Stimulated activated naive CD8-positive, alpha-beta T cell treated with anti-CD3 and anti-CD28 coated beads, Interleukin-15, amount 100 ng/mL, for 72 hours (primary cell): Measurements from ENCODE around the gene PCDHA7.
"Not testable (repeated sequence)": the region's sequence is repeated elsewhere in the genome, so short reads cannot be mapped to it uniquely, and the experiment has no call there.

ENCODE experiments used
- ATAC-seq: fragments of 150-1000 bp; cut with Tn5 transposase; 2 replicates; pipeline ENCODE4 v1.10.0; 2021; ENCODE audit warnings: mild to moderate bottlenecking, moderate library complexity
- DNase-seq, 2 donors: peaks; one replicate each; pipeline ENCODE4 v3.0.0; 2021 to 2022
- H3K27ac Mint-ChIP-seq, 2 donors: one replicate each; pipeline ENCODE4 v1.8.0; 2022; ENCODE audit warnings: mild to moderate bottlenecking in 2 of 2, mixed read lengths in 2 of 2, moderate library complexity in 2 of 2
- H3K27me3 Mint-ChIP-seq: one replicate; pipeline ENCODE4 v1.8.0; 2022; ENCODE audit warnings: mixed read lengths
- H3K4me1 Mint-ChIP-seq: one replicate; pipeline ENCODE4 v1.8.0; 2022; ENCODE audit warnings: mild to moderate bottlenecking, mixed read lengths
- H3K4me3 Mint-ChIP-seq, 2 donors: one replicate each; pipeline ENCODE4 v1.8.0; 2022; ENCODE audit warnings: mild to moderate bottlenecking in 2 of 2, mixed read lengths in 2 of 2, moderate library complexity in 1 of 2
- H3K9me3 Mint-ChIP-seq, 2 donors: one replicate each; pipeline ENCODE4 v1.8.0; 2022; ENCODE audit warnings: mixed read lengths in 2 of 2

Gene PCDHA7

DNA sequence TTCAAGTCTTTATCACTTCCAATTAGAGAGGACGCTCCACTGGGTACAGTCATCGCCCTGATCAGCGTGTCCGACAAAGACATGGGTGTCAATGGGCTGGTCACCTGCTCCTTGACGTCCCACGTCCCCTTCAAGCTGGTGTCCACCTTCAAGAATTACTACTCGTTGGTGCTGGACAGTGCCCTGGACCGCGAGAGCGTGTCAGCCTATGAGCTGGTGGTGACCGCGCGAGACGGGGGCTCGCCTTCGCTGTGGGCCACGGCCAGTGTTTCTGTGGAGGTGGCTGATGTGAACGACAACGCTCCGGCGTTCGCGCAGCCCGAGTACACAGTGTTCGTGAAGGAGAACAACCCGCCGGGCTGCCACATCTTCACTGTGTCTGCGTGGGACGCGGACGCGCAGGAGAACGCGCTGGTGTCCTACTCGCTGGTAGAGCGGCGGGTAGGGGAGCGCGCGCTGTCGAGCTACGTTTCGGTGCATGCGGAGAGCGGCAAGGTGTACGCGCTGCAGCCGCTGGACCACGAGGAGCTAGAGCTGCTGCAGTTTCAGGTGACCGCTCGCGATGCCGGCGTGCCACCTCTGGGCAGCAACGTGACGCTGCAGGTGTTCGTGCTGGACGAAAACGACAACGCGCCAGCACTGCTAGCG lies 25.7 kb upstream of the PCDHA7 start:
- peaks cover 14 to 48% of the 10 kb centered on the region in 2 donors for H3K9me3 Mint-ChIP-seq
- ATAC-seq, H3K27ac Mint-ChIP-seq: not testable (repeated sequence)

DNA sequence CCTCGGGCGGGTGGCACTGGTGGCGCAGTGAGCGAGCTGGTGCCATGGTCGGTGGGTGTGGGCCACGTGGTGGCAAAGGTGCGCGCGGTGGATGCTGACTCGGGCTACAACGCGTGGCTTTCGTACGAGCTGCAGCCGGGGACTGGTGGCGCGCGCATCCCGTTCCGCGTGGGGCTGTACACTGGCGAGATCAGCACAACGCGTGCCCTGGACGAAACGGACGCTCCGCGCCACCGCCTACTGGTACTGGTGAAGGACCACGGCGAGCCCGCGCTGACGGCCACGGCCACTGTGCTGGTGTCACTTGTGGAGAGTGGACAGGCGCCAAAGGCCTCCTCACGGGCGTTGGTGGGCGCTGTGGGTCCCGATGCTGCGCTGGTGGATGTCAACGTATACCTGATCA lies 25.2 kb upstream of the PCDHA7 start:
- Mint-ChIP-seq H3K4me3 (no peak overlapping the region), H3K27me3 (peaks cover 9% of the 10 kb centered on the region), H3K9me3 (peaks cover 15 to 45% of the 10 kb centered on the region in 2 donors), H3K4me1 (no peaks in the 10 kb centered on the region), H3K27ac (no peak overlapping the region)
- ATAC-seq = no peak
- no peak for DNase-seq

More for the DNA sequence above, 25.7 kb upstream of the PCDHA7 start:
- not testable (repeated sequence) for H3K27me3 Mint-ChIP-seq, DNase-seq, H3K4me1 Mint-ChIP-seq, H3K4me3 Mint-ChIP-seq

DNA sequence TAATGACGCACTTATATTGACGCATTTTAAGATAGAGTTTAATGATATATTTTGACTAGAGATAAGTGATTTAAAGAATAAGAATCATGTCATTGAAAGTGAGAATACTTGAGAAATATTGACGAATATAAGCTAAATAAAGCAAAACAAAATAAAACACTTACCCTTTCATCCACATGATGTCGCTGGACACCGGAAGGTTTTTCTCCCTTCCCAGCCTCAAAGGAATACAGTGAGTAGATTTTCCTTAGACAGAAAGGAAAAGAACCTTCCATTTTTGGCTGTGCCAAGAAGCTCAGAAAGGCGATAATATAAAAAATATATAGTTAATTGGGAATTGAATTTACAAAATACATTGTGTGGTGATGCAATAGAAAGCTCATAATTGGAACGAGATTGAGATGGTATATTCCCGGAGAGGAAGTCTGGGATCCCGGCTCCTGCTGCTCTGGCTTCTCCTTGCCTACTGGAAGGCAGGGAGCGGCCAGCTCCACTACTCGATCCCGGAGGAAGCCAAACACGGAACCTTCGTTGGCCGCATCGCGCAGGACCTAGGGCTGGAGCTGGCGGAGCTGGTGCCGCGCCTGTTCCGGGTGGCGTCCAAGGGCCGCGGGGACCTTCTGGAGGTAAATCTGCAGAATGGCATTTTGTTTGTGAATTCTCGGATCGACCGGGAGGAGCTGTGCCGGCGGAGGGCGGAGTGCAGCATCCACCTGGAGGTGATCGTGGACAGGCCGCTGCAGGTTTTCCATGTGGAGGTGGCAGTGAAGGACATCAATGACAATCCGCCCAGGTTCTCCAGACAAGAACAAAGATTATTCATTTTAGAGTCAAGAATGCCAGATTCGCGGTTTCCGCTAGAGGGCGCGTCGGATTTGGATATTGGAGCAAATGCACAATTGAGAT lies 12.4 kb upstream of the PCDHA7 start, which contains the start of gene PCDHA5:
PCDHA5 (plus strand) TSS at position 239 of the 906 bp plus-strand sequence.
- H3K4me3 Mint-ChIP-seq = no peak within 1 kb of the TSS
- no peaks in the 10 kb centered on the region for H3K4me1 Mint-ChIP-seq
- ATAC-seq (no peak), DNase-seq (no peak)
- H3K9me3 Mint-ChIP-seq = peaks cover 0 to 7% of the 10 kb centered on the region in 2 donors
- H3K27ac Mint-ChIP-seq = no peak within 1 kb of the TSS
- peaks cover 6% of the 10 kb centered on the region for H3K27me3 Mint-ChIP-seq

DNA sequence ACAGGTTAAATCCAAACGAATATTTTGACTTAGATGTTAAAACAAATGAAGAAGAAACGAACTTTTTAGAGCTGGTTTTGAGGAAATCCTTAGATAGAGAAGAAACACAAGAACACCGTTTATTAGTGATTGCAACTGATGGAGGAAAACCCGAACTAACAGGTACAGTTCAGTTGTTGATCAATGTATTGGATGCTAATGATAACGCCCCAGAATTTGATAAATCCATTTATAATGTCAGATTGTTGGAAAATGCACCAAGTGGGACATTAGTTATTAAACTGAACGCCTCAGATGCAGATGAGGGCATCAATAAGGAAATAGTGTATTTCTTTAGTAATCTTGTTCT lies 11.8 kb upstream of the PCDHA7 start:
- ATAC-seq = no peak
- peaks cover 0 to 10% of the 10 kb centered on the region in 2 donors for H3K9me3 Mint-ChIP-seq
- H3K27ac Mint-ChIP-seq = no peak overlapping the region
- H3K4me1 Mint-ChIP-seq = no peaks in the 10 kb centered on the region
- H3K27me3 Mint-ChIP-seq = peaks cover 7% of the 10 kb centered on the region
- DNase-seq = no peak
- H3K4me3 Mint-ChIP-seq = no peak overlapping the region

DNA sequence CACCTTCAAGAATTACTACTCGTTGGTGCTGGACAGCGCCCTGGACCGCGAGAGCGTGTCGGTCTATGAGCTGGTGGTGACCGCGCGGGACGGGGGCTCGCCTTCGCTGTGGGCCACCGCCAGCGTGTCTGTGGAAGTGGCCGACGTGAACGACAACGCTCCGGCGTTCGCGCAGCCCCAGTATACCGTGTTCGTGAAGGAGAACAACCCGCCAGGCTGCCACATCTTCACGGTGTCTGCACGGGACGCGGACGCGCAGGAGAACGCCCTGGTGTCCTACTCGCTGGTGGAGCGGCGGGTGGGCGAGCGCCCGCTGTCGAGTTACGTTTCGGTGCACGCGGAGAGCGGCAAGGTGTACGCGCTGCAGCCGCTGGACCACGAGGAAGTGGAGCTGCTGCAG lies 11.1 kb upstream of the PCDHA7 start:
- H3K4me3 Mint-ChIP-seq, H3K9me3 Mint-ChIP-seq, ATAC-seq, H3K4me1 Mint-ChIP-seq, H3K27ac Mint-ChIP-seq, DNase-seq: not testable (repeated sequence)
- peaks cover 12% of the 10 kb centered on the region for H3K27me3 Mint-ChIP-seq

DNA sequence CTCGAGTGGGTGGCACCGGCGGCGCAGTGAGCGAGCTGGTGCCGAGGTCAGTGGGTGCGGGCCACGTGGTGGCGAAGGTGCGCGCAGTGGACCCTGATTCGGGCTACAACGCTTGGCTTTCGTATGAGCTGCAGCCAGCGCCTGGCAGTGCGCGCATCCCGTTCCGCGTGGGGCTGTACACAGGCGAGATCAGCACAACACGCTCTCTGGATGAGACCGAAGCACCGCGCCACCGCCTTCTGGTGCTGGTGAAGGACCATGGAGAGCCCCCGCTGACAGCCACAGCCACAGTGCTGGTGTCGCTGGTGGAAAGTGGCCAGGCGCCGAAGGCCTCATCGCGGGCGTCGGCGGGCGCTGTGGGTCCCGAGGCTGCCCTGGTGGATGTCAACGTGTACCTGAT lies 10.6 kb upstream of the PCDHA7 start:
- peaks cover 18% of the 10 kb centered on the region for H3K27me3 Mint-ChIP-seq
- H3K9me3 Mint-ChIP-seq = peaks cover 8 to 10% of the 10 kb centered on the region in 2 donors
- H3K4me3 Mint-ChIP-seq = no peak overlapping the region
- DNase-seq (no peak), ATAC-seq (no peak)
- H3K27ac Mint-ChIP-seq = no peak overlapping the region
- H3K4me1 Mint-ChIP-seq = no peaks in the 10 kb centered on the region

DNA sequence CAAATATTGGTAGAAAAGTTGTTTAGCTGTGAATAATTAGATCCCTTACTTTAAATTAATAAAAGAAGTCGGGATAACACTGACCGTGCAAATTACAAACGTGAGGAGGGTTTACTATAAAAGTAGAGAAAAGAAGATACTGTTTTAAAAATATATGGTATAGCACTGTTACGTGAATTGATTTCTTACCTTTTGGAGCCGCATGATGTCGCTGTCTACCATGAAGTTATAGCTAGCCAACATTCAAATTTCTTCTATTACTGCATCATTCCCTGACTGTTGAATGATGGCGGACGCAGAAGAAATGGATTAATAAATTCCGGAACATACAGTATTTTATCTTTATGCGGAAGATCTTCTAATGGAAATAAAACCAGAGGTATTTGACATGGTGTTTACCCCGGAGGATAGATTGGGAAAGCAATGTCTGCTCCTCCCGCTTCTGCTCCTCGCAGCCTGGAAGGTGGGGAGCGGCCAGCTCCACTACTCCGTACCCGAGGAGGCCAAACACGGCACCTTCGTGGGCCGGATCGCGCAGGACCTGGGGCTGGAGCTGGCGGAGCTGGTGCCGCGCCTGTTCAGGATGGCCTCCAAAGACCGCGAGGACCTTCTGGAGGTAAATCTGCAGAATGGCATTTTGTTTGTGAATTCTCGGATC lies 6.2 kb upstream of the PCDHA7 start, which contains the start of gene PCDHA6:
PCDHA6 (plus strand) TSS at position 257 of the 658 bp plus-strand sequence; CDS start at position 389, 132 bp downstream.
- ATAC-seq (no peak), DNase-seq (no peak)
- peaks cover 10 to 25% of the 10 kb centered on the region in 2 donors for H3K9me3 Mint-ChIP-seq
- H3K4me1 Mint-ChIP-seq = no peaks in the 10 kb centered on the region
- H3K27ac Mint-ChIP-seq = peak within 1 kb of the TSS in 1 of 2 donors; percentile 54
- H3K27me3 Mint-ChIP-seq = peaks cover 29% of the 10 kb centered on the region
- no peak within 1 kb of the TSS for H3K4me3 Mint-ChIP-seq

DNA sequence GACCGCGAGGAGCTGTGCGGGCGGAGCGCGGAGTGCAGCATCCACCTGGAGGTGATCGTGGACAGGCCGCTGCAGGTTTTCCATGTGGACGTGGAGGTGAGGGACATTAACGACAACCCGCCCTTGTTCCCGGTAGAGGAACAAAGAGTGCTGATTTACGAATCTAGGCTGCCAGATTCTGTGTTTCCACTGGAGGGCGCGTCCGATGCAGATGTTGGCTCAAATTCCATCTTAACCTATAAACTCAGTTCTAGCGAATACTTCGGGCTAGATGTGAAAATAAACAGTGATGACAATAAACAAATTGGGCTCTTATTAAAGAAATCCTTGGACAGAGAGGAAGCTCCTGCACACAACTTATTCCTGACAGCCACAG lies 5.7 kb upstream of the PCDHA7 start:
- Mint-ChIP-seq H3K9me3 (peaks cover 13 to 29% of the 10 kb centered on the region in 2 donors), H3K27me3 (peaks cover 33% of the 10 kb centered on the region), H3K4me1 (no peaks in the 10 kb centered on the region), H3K27ac (peak overlapping the region in 1 of 2 donors; percentile 54), H3K4me3 (no peak overlapping the region)
- DNase-seq (no peak), ATAC-seq (no peak)

DNA sequence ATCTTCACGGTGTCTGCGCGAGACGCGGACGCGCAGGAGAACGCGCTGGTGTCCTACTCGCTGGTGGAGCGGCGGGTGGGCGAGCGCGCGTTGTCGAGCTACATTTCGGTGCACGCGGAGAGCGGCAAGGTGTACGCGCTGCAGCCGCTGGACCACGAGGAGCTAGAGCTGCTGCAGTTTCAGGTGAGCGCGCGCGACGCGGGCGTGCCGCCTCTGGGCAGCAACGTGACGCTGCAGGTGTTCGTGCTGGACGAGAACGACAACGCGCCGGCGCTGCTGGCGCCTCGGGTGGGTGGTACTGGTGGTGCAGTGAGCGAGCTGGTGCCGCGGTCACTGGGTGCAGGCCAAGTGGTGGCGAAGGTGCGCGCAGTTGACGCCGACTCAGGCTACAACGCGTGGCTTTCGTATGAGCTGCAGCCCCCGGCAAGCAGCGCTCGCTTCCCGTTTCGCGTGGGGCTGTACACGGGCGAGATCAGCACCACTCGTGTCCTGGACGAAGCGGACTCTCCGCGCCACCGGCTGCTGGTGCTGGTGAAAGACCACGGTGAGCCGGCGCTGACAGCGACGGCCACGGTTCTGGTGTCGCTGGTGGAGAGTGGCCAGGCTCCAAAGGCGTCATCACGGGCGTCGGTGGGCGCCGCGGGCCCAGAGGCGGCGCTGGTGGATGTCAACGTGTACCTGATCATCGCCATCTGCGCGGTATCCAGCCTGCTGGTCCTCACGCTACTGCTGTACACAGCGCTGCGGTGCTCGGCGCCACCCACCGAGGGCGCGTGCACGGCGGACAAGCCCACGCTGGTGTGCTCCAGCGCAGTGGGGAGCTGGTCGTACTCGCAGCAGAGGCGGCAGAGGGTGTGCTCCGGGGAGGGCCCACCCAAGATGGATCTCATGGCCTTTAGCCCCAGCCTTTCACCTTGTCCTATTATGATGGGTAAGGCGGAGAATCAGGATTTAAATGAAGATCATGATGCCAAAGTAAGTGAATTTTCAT lies 4.3 kb upstream of the PCDHA7 start:
- not testable (repeated sequence) for H3K4me1 Mint-ChIP-seq, DNase-seq, H3K4me3 Mint-ChIP-seq, ATAC-seq, H3K27ac Mint-ChIP-seq
- H3K27me3 Mint-ChIP-seq = peaks cover 43% of the 10 kb centered on the region
- H3K9me3 Mint-ChIP-seq = peaks cover 13 to 36% of the 10 kb centered on the region in 2 donors

DNA sequence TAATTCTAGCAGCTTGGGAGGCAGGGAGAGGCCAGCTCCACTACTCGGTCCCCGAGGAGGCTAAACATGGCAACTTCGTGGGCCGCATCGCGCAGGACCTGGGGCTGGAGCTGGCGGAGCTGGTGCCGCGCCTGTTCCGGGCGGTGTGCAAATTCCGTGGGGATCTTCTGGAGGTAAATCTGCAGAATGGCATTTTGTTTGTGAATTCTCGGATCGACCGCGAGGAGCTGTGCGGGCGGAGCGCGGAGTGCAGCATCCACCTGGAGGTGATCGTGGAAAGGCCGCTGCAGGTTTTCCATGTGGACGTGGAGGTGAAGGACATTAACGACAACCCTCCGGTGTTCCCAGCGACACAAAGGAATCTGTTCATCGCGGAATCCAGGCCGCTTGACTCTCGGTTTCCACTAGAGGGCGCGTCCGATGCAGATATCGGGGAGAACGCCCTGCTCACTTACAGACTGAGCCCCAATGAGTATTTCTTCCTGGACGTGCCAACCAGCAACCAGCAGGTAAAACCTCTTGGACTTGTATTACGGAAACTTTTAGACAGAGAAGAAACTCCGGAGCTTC lies 455 bp downstream of the PCDHA7 start:
- peaks cover 27% of the 10 kb centered on the region for H3K27me3 Mint-ChIP-seq
- not testable (repeated sequence) for ATAC-seq, DNase-seq, H3K4me1 Mint-ChIP-seq, H3K4me3 Mint-ChIP-seq, H3K27ac Mint-ChIP-seq
- H3K9me3 Mint-ChIP-seq = peaks cover 9 to 28% of the 10 kb centered on the region in 2 donors

DNA sequence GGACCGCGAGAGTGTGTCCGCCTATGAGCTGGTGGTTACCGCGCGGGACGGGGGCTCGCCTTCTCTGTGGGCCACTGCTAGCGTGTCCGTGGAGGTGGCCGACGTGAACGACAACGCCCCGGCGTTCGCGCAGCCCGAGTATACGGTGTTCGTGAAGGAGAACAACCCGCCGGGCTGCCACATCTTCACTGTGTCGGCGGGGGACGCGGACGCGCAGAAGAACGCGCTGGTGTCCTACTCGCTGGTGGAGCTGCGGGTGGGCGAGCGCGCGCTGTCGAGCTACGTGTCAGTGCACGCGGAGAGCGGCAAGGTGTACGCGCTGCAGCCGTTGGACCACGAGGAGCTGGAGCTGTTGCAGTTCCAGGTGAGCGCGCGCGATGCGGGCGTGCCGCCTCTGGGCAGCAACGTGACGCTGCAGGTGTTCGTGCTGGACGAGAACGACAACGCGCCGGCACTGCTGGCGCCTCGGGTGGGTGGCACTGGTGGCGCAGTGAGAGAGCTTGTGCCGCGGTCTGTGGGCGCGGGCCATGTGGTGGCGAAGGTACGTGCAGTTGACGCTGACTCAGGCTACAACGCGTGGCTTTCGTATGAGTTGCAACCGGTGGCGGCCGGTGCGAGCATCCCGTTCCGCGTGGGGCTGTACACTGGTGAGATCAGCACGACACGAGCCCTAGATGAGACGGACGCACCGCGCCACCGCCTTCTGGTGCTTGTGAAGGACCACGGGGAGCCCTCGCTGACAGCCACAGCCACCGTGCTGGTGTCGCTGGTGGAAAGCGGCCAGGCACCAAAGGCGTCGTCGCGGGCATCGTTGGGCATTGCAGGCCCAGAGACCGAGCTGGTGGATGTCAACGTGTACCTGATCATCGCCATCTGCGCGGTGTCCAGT lies 1.8 kb downstream of the PCDHA7 start:
- DNase-seq = no peak
- Mint-ChIP-seq H3K27ac (no peak overlapping the region), H3K9me3 (peaks cover 18 to 36% of the 10 kb centered on the region in 2 donors), H3K4me3 (no peak overlapping the region), H3K4me1 (no peaks in the 10 kb centered on the region), H3K27me3 (peaks cover 37% of the 10 kb centered on the region)
- ATAC-seq = no peak

DNA sequence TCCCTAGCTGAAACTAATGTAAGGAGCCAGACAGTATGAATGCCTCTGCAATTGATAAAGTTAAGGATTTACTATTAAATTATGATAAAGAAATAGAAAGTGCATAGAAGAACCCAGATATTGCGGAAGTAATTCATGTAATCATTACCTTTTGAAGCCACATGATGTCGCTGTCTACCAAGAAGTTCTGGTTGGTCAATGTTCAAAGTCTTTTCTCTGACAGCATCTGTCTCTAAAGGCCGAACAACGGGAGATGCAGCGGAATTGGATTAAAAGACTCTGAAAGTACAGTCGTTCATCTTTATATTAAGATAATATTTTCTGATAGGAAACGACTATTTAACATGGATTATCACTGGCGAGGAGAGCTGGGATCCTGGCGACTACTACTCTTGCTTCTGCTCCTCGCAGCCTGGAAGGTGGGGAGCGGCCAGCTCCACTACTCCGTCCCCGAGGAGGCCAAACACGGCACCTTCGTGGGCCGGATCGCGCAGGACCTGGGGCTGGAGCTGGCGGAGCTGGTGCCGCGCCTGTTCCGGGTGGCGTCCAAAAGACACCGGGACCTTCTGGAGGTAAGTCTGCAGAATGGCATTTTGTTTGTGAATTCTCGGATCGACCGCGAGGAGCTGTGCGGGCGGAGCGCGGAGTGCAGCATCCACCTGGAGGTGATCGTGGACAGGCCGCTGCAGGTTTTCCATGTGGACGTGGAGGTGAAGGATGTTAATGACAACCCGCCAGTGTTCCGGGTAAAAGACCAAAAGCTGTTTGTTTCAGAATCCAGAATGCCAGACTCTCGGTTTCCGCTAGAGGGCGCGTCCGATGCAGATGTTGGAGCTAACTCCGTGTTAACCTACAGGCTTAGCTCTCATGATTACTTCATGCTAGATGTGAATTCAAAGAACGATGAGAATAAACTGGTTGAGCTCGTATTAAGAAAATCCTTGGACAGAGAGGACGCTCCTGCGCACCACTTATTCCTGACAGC lies 7.2 kb downstream of the PCDHA7 start, which contains the start of gene PCDHA8:
PCDHA8 (plus strand) TSS at position 210 of the 985 bp plus-strand sequence; CDS start at position 345, 135 bp downstream.
- Mint-ChIP-seq H3K4me3 (no peak within 1 kb of the TSS), H3K27ac (no peak within 1 kb of the TSS), H3K4me1 (no peaks in the 10 kb centered on the region), H3K9me3 (peaks cover 14 to 22% of the 10 kb centered on the region in 2 donors), H3K27me3 (peaks cover 10% of the 10 kb centered on the region)
- DNase-seq (no peak), ATAC-seq (no peak)
